NCI-H774 (cell line): ENCODE data around the gene ARID4B.
"Not testable (repeated sequence)": the region's sequence is repeated elsewhere in the genome, so short reads cannot be mapped to it uniquely, and the experiment has no call there.

Experiments
- DNase-seq: peaks from one replicate; lab custom pipeline; 2025; lab: John Stamatoyannopoulos, UW

ARID4B gene, protein sequence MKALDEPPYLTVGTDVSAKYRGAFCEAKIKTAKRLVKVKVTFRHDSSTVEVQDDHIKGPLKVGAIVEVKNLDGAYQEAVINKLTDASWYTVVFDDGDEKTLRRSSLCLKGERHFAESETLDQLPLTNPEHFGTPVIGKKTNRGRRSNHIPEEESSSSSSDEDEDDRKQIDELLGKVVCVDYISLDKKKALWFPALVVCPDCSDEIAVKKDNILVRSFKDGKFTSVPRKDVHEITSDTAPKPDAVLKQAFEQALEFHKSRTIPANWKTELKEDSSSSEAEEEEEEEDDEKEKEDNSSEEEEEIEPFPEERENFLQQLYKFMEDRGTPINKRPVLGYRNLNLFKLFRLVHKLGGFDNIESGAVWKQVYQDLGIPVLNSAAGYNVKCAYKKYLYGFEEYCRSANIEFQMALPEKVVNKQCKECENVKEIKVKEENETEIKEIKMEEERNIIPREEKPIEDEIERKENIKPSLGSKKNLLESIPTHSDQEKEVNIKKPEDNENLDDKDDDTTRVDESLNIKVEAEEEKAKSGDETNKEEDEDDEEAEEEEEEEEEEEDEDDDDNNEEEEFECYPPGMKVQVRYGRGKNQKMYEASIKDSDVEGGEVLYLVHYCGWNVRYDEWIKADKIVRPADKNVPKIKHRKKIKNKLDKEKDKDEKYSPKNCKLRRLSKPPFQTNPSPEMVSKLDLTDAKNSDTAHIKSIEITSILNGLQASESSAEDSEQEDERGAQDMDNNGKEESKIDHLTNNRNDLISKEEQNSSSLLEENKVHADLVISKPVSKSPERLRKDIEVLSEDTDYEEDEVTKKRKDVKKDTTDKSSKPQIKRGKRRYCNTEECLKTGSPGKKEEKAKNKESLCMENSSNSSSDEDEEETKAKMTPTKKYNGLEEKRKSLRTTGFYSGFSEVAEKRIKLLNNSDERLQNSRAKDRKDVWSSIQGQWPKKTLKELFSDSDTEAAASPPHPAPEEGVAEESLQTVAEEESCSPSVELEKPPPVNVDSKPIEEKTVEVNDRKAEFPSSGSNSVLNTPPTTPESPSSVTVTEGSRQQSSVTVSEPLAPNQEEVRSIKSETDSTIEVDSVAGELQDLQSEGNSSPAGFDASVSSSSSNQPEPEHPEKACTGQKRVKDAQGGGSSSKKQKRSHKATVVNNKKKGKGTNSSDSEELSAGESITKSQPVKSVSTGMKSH (N-terminal part only)

DNA sequence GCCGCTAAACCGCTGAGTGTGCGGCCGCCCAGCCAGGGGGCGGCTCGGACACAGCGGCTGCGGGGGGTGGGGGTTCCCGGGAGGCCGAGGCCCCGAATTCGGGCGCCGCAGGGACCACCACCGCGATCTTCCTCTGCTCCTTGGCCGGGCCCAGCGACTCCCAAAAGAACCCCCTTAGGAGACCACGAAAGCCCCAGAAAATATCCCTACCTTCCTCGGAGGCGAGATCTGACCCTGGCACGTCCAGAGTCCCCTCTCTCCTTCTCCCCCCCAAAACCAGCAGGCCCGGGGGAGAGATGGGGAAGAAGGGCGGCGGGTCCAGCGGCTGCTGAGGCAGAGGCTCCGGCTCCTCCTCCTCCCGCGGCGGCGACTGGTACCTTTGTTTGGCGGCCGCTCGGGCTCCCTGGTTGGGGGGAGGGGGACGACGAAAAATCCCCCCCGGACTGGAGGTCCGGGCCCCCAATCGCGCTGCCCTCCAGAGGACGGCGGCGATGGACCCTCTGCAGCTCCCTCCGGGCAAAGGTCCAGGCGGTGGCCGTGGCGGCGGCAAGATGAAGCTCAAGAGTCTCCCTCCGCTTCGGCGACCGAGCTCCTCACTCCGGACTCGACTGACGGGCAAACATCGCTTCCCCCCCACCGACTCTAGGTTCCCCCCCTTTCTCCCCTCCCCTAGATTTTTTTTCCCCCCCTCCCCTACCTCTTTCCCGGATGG lies at the start of gene ARID4B:
TSS of gene ARID4B (minus strand) at position 621 of the 712 bp plus-strand sequence. CDS start 1,260 bp downstream, outside the sequence.
- DNase-seq = peak; percentile 67

DNA sequence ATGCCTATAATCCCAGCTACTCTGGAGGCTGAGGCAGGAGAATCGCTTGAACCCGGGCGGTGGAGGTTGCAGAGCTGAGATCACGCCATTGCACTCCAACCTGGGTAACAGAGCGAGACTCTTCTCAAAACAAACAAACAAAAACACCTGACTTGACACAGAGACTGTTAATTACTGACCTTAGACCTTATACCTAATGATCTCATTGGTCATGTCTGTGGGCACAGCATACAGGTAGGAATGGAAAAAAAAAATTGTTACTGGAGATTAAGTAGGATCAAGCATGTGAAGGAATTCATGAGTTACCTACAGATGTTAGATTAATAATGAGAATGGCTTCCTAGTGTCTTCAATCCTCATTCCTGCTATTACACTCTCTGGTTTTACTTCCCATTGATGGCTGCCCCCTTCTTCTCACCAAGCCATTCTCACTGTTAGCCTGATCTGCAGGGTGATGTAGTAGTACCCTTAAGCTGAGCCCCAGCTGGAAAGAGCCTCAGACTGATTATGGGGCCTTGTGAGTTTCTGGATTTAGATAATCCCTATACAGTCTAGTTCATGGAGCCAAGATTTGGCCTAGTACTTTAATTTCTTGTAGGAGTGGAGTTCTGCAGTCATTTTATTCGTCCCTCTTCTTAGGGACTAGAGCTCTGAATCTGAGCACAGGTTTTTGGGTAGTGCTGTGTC lies 48.1 kb upstream of the ARID4B start:
- DNase-seq = no peak

DNA sequence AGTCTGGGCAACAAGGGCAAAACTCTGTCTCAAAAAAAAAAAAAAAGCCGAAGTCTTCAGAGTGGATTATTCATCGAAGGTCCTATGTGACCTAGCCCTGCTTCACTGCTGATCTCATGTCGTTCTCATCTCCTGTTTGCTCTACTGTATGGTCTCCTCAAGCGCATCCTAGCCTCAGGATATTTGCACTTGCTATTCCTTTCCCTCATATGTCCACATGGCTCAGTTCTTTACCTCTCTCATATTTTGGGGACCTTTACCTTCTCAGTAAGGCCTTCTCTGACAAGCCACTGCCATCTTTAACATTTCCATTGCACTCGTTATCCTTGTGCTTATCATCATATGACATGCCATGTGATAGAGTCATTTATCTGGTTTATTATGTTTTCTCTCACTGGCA lies 41.8 kb upstream of the ARID4B start:
- no peak for DNase-seq

- no peak for DNase-seq
Measured at GRCh38 chr1:235368428-235368827, 40.4 kb upstream of the ARID4B start.

DNA sequence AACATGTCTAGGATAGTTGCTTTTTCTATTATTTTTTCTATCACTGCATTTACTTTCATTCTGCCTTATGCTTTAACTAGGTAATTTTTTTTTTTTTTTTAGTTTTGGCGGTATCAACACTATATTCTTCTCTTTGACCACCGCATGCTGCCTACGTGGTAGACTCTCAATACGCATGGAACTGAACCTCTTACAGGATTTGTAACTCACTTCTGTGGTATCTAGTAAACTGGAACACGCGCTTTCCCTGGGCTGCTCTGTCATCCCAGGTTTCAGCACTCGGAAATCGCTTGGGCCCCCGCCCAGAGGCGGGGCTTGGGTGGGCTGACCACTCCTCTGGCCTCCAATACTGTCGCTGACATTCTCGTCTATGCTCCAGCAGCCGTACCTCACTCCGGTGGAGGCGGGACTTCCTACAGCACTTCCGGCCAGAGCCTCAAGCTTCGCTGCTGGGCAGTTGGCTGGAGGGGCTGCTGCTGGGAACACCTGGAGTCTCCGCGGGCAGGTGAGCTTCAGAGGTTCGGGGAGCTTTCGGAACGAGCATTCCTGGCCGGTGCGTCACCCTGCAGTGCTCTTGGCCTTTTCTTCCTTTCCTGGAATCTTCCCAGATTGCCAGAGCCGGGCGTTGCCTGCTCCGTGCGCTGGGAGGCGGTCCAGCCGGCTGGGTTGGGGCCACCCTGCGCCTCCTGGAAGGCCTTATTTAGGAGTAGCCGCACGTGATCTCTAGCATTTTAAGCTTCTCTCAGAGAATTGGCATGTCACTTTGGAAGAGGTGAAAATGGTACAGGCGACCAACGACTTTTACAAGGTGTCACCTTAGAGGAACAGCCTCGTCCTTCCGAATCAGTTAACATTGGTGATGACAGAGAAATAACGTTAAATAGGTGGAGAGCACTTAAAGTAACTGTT lies 39.3 kb upstream of the ARID4B start, which contains the start of gene TBCE:
TSS of gene TBCE (plus strand) at position 428 of the 909 bp plus-strand sequence. CDS start 12,623 bp downstream, outside the sequence.
- DNase-seq = peak; percentile 99

GRCh38 chr1:235366286-235366685 lies 38.3 kb upstream of the ARID4B start:
- no peak for DNase-seq

- not testable (repeated sequence) for DNase-seq
Measured at GRCh38 chr1:235364189-235364588, 36.2 kb upstream of the ARID4B start.

DNA sequence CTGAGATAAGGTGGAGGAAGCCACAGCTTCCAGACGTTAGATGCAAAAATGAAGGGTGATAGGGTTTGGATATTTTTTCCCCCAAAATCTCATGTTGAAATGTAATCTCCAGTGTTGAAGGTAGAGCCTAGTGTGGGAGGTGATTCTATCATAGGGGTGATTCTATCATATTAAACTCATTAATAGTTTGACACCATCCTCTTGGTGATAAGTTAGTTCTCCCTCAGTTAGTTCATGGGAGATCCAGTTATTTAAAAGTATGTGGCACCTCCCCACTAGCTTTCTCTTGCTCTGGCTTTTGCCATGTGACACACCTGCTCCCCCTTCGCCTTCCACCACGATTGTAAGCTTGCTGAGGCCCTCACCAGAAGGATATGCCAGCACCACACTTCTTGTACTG lies 30.9 kb upstream of the ARID4B start:
- DNase-seq = no peak

GRCh38 chr1:235357485-235358373 lies 29.8 kb upstream of the ARID4B start:
- no peak for DNase-seq

GRCh38 chr1:235351898-235352297 lies 23.9 kb upstream of the ARID4B start:
- DNase-seq = no peak

DNA sequence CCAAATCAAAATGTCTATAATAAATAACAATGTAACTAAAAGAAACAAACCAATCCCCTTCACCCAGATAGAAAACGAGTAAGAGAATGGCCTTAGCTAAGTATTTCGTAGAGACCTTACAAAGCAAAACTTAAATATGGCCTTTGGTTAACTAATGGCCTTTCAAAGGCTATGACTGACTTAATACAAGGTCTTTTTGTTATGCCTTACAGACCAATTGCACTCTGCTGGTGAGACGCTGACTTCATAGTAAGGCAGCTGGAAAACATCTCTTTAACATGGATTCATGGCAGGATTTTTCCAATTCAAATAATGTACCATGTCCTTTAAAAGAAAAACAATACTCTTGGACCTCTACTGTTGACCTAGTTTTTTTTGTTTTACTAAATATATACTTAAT lies 23.5 kb upstream of the ARID4B start:
- DNase-seq = no peak

DNA sequence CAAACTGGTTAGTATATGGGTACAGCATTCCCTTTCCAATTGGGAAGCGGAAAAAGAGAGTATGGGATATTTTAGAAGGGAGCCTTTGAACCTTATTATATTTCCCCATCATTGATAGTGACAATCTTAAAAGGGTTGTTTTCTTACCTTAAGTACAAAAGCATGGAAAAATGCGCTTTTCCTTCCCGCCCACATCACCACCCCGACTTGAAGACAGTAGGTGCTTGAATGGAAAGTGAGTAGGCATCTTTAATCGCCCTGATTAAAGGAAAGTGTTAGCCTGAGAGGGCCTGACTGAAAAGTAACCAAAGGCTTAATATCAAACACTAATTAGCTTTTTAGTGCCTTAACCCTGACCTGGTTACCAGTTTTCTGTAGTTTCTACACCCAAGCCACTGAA lies 15.7 kb upstream of the ARID4B start:
- DNase-seq = no peak

DNA sequence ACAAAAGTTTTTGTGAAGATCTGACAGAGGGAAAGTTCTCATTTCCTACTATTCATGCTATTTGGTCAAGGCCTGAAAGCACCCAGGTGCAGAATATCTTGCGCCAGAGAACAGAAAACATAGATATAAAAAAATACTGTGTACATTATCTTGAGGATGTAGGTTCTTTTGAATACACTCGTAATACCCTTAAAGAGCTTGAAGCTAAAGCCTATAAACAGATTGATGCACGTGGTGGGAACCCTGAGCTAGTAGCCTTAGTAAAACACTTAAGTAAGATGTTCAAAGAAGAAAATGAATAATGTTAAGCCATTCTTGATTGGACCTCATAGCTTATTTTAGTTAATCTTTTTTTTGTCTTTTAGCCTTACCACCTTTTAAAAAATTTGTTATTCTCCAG lies 14.5 kb upstream of the ARID4B start:
- DNase-seq = no peak

DNA sequence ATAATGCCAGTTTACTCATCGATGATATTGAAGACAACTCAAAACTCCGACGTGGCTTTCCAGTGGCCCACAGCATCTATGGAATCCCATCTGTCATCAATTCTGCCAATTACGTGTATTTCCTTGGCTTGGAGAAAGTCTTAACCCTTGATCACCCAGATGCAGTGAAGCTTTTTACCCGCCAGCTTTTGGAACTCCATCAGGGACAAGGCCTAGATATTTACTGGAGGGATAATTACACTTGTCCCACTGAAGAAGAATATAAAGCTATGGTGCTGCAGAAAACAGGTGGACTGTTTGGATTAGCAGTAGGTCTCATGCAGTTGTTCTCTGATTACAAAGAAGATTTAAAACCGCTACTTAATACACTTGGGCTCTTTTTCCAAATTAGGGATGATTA lies 14.1 kb upstream of the ARID4B start:
- no peak for DNase-seq

GRCh38 chr1:235341334-235341733 lies 13.4 kb upstream of the ARID4B start:
- DNase-seq = no peak

DNA sequence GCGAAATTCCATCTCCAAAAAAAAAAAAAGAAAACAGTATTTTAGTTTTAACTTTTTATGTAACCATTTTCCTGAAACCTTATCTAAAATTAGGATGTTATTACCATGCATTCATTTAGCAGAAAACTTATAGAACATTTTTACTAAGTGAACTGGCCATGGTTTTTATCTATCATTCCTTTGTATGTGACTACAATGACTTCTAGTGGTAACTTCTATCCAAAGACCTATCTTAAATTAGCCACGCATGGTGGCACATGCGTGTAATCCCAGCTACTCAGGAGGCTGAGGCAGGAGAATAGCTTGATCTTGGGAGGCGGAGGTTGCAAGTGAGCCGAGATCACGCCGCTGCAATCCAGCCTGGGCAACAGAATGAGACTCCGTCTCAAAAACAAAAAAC lies 11.8 kb upstream of the ARID4B start:
- DNase-seq = no peak

- DNase-seq = no peak
Measured at GRCh38 chr1:235336903-235337302, 8.9 kb upstream of the ARID4B start.

DNA sequence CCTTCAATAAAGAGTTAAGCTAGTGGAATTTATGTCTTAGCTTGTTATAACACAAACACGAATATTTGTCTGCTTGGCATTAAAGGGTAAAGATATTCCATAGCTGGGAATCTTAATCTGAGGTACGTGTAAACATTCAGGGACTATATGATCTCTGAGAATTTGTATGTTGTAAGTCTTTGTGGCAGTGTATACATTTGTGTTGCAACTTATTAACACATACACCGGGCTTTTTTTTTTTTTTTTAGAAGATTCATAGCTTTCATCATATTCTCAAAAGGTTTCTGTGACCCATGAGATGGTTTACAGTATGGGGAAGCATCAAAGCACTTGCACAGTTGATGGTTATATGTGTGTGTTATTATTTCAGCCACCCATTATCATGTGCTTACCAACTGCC lies 3.4 kb upstream of the ARID4B start:
- DNase-seq = no peak

DNA sequence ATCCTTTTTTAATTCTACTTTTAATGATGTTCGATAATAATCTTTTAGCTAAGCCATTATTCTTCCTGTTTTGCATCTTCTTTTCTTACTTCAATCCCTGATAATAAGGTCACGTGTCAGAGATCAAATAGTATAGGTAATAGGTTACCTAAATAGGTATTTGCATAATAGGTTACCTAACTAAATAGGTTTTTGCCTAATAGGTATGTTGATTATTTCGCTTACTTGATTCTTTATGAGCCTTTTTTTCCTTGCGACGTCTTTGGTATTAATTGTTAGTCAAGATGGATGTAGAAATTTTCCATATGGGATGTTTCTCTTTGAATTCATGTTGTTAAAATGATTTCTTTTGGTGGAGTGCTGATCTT lies 2.9 kb upstream of the ARID4B start:
- no peak for DNase-seq
